H1 (cell line): Measurements from ENCODE around the gene HPGDS. TPM values are rescaled to one million over a fixed set of nuclear protein-coding genes. Genes with fewer than 3 reads are reported as not detected.

ENCODE experiments used
- CHD1 ChIP-seq: IDR thresholded peaks from 2 replicates; pipeline ENCODE4 v1.6.1; 2012; ENCODE audit warnings: low read depth, low read length, improper control_type of control experiment
- EP300 ChIP-seq, 2 experiments: IDR thresholded peaks; 1 replicate in 1 of 2; 2 replicates in 1 of 2; pipeline ENCODE4 v1.6.1; 2011 to 2012; ENCODE audit warnings: low read depth in 2 of 2, low read length in 2 of 2, mild to moderate bottlenecking in 2 of 2, borderline replicate concordance in 1 of 2, inconsistent platforms in 1 of 2, moderate library complexity in 1 of 2
- MAFK ChIP-seq: IDR thresholded peaks from 2 replicates; pipeline ENCODE4 v1.6.1; 2012; ENCODE audit warnings: low read depth, mild to moderate bottlenecking, improper control_type of control experiment, low read length
- USF2 ChIP-seq: IDR thresholded peaks from 2 replicates; pipeline ENCODE4 v1.6.1; 2011; ENCODE audit warnings: low read length, improper control_type of control experiment
- polyA plus RNA-seq, 7 experiments: library from polyadenylated mRNA; depleted of rRNA in 3 of 7; stranded (reverse) in 5 of 7; unstranded in 2 of 7; fragments of >200 nt in 5 of 7; fragments of 200-250 nt in 2 of 7; gene quantifications; 1 replicate in 5 of 7; 2 replicates in 1 of 7; 4 replicates in 1 of 7; pipeline versions ENCODE4 v1.2.1 to v1.2.3, GENCODE V29; 2011 to 2013; ENCODE audit warnings: missing spikeins in 2 of 7, mixed read lengths in 2 of 7
- total RNA-seq: library from RNA; stranded (reverse); fragmentation: NEBNext Ultra II Directional; extraction: Animal tissue kit (Norgen Biotek cat#: 25700); gene quantifications from 2 replicates; pipeline ENCODE4 v1.2.1, GENCODE V29; 2021

The HPGDS gene
- total and polyA plus RNA-seq, 2 of the 8 experiments (the other 6 are each of a cell fraction or from before 2014, with no cell fraction given), result not detected

- TF ChIP-seq EP300 (IDR thresholded peaks at IDR 0.05; ENCODE audit: borderline replicate concordance in 1 of 2, low read depth in 2 of 2, low read length in 2 of 2), result no peak
- TF ChIP-seq MAFK, result no peak
- no peak for TF ChIP-seq USF2
- TF ChIP-seq CHD1, result no peak
These were observed 25.8 kb upstream of the HPGDS start (continued) for GRCh38 chr4:94368459-94368858.
